ENCODE measurements around the gene SLC41A2.

DNA sequence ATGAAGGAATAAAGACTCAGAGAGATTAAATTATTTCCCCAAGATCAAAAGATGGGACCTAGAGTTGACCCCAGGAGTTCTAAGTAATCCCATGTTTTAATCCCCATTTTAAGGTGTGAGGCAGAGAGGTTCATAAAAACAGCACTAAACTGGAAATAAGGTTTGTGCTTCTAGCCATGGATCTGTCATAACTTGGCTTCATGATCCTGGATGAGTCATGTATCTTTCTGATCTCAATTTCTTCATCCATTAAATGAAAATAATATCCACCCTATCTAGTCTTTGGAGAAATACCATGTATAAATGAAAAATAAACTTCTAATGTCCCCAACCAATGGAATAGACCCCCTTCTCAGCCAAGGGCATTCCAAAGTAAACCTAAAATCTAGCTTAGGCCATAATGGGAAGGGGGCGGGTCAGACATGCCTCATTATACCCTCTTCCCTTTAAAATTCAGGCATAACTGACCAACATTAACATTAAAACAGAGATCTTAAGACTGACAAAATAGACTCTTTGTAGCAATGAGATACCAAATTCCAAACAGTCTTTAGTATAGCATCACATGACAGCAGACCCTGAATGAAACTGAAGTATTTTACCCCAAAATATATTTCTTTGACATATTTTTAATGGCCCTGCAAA, 47.8 kb downstream of the SLC41A2 start:
- TF ChIP-seq, protein P1, sequence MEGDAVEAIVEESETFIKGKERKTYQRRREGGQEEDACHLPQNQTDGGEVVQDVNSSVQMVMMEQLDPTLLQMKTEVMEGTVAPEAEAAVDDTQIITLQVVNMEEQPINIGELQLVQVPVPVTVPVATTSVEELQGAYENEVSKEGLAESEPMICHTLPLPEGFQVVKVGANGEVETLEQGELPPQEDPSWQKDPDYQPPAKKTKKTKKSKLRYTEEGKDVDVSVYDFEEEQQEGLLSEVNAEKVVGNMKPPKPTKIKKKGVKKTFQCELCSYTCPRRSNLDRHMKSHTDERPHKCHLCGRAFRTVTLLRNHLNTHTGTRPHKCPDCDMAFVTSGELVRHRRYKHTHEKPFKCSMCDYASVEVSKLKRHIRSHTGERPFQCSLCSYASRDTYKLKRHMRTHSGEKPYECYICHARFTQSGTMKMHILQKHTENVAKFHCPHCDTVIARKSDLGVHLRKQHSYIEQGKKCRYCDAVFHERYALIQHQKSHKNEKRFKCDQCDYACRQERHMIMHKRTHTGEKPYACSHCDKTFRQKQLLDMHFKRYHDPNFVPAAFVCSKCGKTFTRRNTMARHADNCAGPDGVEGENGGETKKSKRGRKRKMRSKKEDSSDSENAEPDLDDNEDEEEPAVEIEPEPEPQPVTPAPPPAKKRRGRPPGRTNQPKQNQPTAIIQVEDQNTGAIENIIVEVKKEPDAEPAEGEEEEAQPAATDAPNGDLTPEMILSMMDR (IDR thresholded peaks at IDR 0.05; ENCODE audit: insufficient read depth, low read length) = no peak
- no peak for TF ChIP-seq GABPA (IDR thresholded peaks at IDR 0.05; ENCODE audit: low read depth)
- TF ChIP-seq POLR2AphosphoS5 (IDR thresholded peaks at IDR 0.05; ENCODE audit: low read depth) = no peak
- TF ChIP-seq, protein P2, sequence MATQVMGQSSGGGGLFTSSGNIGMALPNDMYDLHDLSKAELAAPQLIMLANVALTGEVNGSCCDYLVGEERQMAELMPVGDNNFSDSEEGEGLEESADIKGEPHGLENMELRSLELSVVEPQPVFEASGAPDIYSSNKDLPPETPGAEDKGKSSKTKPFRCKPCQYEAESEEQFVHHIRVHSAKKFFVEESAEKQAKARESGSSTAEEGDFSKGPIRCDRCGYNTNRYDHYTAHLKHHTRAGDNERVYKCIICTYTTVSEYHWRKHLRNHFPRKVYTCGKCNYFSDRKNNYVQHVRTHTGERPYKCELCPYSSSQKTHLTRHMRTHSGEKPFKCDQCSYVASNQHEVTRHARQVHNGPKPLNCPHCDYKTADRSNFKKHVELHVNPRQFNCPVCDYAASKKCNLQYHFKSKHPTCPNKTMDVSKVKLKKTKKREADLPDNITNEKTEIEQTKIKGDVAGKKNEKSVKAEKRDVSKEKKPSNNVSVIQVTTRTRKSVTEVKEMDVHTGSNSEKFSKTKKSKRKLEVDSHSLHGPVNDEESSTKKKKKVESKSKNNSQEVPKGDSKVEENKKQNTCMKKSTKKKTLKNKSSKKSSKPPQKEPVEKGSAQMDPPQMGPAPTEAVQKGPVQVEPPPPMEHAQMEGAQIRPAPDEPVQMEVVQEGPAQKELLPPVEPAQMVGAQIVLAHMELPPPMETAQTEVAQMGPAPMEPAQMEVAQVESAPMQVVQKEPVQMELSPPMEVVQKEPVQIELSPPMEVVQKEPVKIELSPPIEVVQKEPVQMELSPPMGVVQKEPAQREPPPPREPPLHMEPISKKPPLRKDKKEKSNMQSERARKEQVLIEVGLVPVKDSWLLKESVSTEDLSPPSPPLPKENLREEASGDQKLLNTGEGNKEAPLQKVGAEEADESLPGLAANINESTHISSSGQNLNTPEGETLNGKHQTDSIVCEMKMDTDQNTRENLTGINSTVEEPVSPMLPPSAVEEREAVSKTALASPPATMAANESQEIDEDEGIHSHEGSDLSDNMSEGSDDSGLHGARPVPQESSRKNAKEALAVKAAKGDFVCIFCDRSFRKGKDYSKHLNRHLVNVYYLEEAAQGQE (IDR thresholded peaks at IDR 0.05; ENCODE audit: insufficient replicate concordance, low read depth) = no peak
- no peak for TF ChIP-seq SPI1 (IDR thresholded peaks at IDR 0.05; ENCODE audit: borderline replicate concordance, low read depth)
